ENCODE results near the gene MPV17.
"Not testable (repeated sequence)": the region's sequence is repeated elsewhere in the genome, so short reads cannot be mapped to it uniquely, and the experiment has no call there.

GRCh38 chr2:27268296-27268695, 54.6 kb downstream of the MPV17 start:
- TF ChIP-seq, protein P1, sequence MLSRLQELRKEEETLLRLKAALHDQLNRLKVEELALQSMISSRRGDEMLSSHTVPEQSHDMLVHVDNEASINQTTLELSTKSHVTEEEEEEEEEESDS (CRISPR knock-in tag; IDR thresholded peaks at IDR 0.05; ENCODE audit: borderline replicate concordance): not testable (repeated sequence)
- not testable (repeated sequence) for TF ChIP-seq MNT (IDR thresholded peaks at IDR 0.05); TP53 (CRISPR knock-in tag; conservative IDR thresholded peaks at IDR 0.05); RAD21 (CRISPR knock-in tag; IDR thresholded peaks at IDR 0.05); TOE1 (CRISPR knock-in tag; IDR thresholded peaks at IDR 0.05); ZNF430 (CRISPR knock-in tag; IDR thresholded peaks at IDR 0.05); TIGD3 (CRISPR knock-in tag; IDR thresholded peaks at IDR 0.05; ENCODE audit: borderline replicate concordance)
- TF ChIP-seq, protein P2, sequence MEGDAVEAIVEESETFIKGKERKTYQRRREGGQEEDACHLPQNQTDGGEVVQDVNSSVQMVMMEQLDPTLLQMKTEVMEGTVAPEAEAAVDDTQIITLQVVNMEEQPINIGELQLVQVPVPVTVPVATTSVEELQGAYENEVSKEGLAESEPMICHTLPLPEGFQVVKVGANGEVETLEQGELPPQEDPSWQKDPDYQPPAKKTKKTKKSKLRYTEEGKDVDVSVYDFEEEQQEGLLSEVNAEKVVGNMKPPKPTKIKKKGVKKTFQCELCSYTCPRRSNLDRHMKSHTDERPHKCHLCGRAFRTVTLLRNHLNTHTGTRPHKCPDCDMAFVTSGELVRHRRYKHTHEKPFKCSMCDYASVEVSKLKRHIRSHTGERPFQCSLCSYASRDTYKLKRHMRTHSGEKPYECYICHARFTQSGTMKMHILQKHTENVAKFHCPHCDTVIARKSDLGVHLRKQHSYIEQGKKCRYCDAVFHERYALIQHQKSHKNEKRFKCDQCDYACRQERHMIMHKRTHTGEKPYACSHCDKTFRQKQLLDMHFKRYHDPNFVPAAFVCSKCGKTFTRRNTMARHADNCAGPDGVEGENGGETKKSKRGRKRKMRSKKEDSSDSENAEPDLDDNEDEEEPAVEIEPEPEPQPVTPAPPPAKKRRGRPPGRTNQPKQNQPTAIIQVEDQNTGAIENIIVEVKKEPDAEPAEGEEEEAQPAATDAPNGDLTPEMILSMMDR (CRISPR knock-in tag; IDR thresholded peaks at IDR 0.05): not testable (repeated sequence)

Data from HepG2 (cell line).